Kidney (tissue), 14 donors: ENCODE measurements around the gene PDE4D. TPM values are rescaled to one million over a fixed set of nuclear protein-coding genes. Genes with fewer than 3 reads are reported as not detected.
"Not testable (repeated sequence)": the region's sequence is repeated elsewhere in the genome, so short reads cannot be mapped to it uniquely, and the experiment has no call there.

Experiments used
- DNase-seq, 5 donors: peaks; one replicate each; pipeline ENCODE4 v3.0.0-alpha.2; 2013 to 2020
- FAIRE-seq: peaks from 2 replicates; lab custom pipeline; 2012; peaks lifted over from hg19 to GRCh38; lab: Jason Lieb, UNC
- H3K27ac ChIP-seq, 2 donors: one replicate each; pipeline ENCODE4 v1.7.0; 2013; ENCODE audit warnings: low read depth in 2 of 2, low read length in 2 of 2, inconsistent platforms in 1 of 2
- H3K27me3 ChIP-seq: one replicate; pipeline ENCODE4 v1.7.1; 2013; ENCODE audit warnings: low read length, inconsistent platforms; ENCODE audit not compliant: control insufficient read depth, insufficient read depth
- H3K36me3 ChIP-seq, 3 donors: one replicate each; pipeline versions ENCODE4 v1.7.0 to v1.7.1; 2013; ENCODE audit warnings: low read length in 3 of 3, control low read depth in 1 of 3, inconsistent platforms in 1 of 3; ENCODE audit not compliant: insufficient read depth in 3 of 3, control insufficient read depth in 2 of 3
- H3K4me1 ChIP-seq, 3 donors: one replicate each; pipeline versions ENCODE4 v1.7.0 to v1.7.1; 2013; ENCODE audit warnings: low read length in 3 of 3, inconsistent platforms in 1 of 3, low read depth in 1 of 3; ENCODE audit not compliant: control insufficient read depth in 2 of 3, insufficient read depth in 2 of 3
- H3K4me3 ChIP-seq, 3 donors: one replicate each; pipeline versions ENCODE4 v1.7.0 to v1.8.1; 2013; ENCODE audit warnings: low read length in 3 of 3, control low read depth in 1 of 3, inconsistent platforms in 1 of 3
- H3K9ac ChIP-seq, 3 donors: one replicate each; pipeline versions ENCODE4 v1.7.0 to v1.7.1; 2013; ENCODE audit warnings: low read length in 3 of 3, control low read depth in 1 of 3, inconsistent platforms in 1 of 3
- H3K9me3 ChIP-seq, 3 donors: one replicate each; pipeline versions ENCODE4 v1.7.0 to v1.7.1; 2013; ENCODE audit warnings: low read length in 3 of 3, control low read depth in 1 of 3, inconsistent platforms in 1 of 3; ENCODE audit not compliant: control insufficient read depth in 2 of 3, insufficient read depth in 1 of 3
- intact Hi-C: fragments of 100-400 bp; cut with DNase I; formaldehyde crosslinking; loops from one replicate; pipeline ENCODE4 v1.11.1; 2022
- polyA plus RNA-seq: library from polyadenylated mRNA; stranded (reverse); fragments of 350-450 nt; fragmentation: Illumina TruSeq; extraction: RNeasy Lipid Tissue Mini Kit (QIAGEN cat#74804); gene quantifications from one replicate; pipeline ENCODE4 v1.2.3, GENCODE V29; 2014; ENCODE audit warnings: low read depth, low replicate concordance; ENCODE audit not compliant: insufficient read depth
- total RNA-seq: library from RNA; stranded (reverse); fragmentation: NEBNext Ultra II Directional; extraction: Animal tissue kit (Norgen Biotek cat#: 25700); gene quantifications from one replicate; pipeline ENCODE4 v1.2.1, GENCODE V29; 2021
- TF ChIP-seq, protein P1 (sequence below): IDR thresholded peaks from 3 replicates; pipeline ENCODE4 v1.5.1; 2012; ENCODE audit warnings: mild to moderate bottlenecking, moderate library complexity, borderline replicate concordance; ENCODE audit not compliant: insufficient read depth; ENCODE audit errors: extremely low read depth
- donor health status: control.
- donor health status: control.
- donor health status: control.
- donor health status: control.
- donor health status: control.
- donor health status: DM: yes; HTN: yes; CAD: no.
- donor health status: Normal renal cell carcinoma (clear cell type).

PDE4D gene
- total and polyA plus RNA-seq, 2 donors from 2014 or later = 9.2 to 78.9 TPM

DNA sequence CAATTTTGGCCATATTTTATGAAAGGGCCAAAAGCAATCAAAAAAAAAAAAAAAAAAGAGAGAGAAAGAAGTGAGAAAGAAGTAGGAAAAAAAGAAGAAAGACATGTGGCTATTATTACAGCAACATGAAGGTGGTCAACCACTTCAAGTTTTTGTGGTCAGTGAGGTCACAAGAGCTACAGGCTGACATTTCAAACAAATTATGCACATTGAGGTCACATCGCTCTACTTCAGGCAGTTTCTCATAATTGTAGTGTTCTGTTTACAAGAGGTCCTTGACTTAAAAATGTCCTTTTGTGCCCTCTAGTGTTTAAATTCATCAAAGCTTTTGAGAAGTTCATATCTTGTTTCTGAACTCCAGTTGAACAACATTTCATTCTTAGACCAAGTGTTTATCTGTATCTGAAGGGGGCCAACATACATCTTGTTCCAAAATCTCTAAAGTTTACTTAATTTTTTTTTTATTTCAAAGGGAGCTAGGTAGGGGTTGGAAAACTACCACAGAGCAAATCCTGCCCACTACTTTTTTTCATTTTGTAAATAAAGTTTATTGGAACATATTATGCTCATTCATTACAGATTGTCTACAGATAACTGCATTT, 513.1 kb downstream of the PDE4D start:
- DNase-seq = peak in 2 of 5 donors; percentile 77 to 78

DNA sequence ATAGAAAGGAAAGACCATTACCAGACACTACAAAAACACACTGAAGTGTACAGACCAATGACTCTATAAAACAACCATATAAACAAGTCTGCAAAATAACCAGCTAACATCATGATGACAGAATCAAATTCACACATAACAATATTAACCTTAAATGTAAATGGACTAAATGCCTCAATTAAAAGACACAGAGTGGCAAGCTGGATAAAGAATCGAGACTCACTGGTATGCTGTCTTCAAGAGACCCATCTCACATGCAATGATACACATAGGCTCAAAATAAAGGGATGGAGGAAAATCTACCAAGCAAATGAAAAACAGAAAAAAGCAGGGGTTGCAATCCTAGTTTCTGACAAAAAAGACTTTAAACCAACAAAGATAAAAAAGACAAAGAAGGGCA, 519.5 kb downstream of the PDE4D start:
- DNase-seq, H3K9ac ChIP-seq, H3K36me3 ChIP-seq, H3K4me1 ChIP-seq, H3K27me3 ChIP-seq, intact Hi-C loops, H3K4me3 ChIP-seq, H3K9me3 ChIP-seq, FAIRE-seq, H3K27ac ChIP-seq: not testable (repeated sequence)

More for the DNA sequence above, 513.1 kb downstream of the PDE4D start:
- intact Hi-C loops = loop anchor here (5.0 to 10.0 kb wide), 2 partner anchors 193 to 414 kb away; no protein-coding TSS in a partner anchor
- Histone ChIP-seq H3K27me3 (no peaks in the 10 kb centered on the region), H3K4me1 (no peaks in the 10 kb centered on the region), H3K36me3 (no peaks in the 10 kb centered on the region), H3K9me3 (no peaks in the 10 kb centered on the region), H3K4me3 (no peak overlapping the region), H3K9ac (no peak overlapping the region), H3K27ac (no peak overlapping the region)
- peak; percentile 98 for FAIRE-seq
- TF ChIP-seq, protein P1, sequence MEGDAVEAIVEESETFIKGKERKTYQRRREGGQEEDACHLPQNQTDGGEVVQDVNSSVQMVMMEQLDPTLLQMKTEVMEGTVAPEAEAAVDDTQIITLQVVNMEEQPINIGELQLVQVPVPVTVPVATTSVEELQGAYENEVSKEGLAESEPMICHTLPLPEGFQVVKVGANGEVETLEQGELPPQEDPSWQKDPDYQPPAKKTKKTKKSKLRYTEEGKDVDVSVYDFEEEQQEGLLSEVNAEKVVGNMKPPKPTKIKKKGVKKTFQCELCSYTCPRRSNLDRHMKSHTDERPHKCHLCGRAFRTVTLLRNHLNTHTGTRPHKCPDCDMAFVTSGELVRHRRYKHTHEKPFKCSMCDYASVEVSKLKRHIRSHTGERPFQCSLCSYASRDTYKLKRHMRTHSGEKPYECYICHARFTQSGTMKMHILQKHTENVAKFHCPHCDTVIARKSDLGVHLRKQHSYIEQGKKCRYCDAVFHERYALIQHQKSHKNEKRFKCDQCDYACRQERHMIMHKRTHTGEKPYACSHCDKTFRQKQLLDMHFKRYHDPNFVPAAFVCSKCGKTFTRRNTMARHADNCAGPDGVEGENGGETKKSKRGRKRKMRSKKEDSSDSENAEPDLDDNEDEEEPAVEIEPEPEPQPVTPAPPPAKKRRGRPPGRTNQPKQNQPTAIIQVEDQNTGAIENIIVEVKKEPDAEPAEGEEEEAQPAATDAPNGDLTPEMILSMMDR = peak; percentile 60

DNA sequence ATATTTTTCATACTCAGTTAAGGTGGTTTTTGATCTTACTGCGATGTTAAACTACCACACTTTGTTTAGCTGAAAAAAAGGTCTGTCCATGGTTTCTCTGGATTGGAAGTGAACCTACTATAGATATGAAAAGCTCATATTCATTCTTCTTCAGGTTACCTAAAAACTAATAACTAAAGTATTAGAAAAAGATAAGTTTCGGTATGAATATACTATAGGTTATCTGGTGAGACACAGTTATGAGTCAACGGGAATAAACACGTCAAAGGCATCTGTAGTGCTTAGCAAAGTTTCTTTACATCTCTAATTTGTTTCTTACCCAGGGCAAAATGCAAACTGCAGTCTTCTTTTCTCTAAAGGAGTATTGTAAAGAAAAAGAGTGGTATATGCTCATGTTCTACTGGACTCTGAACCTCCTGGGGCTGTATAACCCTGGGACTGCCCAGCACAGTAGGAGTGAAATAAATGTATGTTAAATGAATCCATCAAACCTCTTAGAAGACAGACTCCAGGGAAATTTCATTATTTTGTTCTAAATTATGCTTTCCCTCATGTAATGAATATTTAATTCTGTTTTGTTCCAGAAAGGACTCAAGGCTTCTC, 521.9 kb downstream of the PDE4D start:
- Histone ChIP-seq H3K36me3 (no peaks in the 10 kb centered on the region), H3K4me1 (no peaks in the 10 kb centered on the region), H3K27ac (no peak overlapping the region), H3K27me3 (no peaks in the 10 kb centered on the region), H3K9me3 (peaks cover 0 to 8% (median 0%) of the 10 kb centered on the region in 3 donors), H3K4me3 (no peak overlapping the region), H3K9ac (no peak overlapping the region)
- intact Hi-C loops = no loop called here
- DNase-seq (no peak), FAIRE-seq (no peak)
- TF ChIP-seq, protein P1 = no peak

DNA sequence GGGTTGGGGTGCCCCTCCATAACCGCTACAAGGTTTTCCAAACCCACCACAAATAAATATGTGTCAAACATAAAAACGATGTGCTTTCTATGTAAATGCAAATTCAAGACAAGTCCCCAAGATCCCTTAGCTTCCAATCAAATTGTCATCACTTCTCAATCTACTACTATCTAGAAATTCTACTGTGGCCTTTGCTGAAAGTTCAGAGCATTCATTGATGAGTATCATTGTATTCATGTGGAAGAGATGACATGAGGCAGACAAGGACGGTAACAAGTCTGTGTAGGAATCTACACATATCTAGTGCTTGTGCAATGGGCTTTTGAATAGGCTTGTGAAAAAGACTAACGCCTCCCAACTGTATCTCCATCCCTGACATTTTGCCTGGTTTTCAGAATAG, 524.6 kb downstream of the PDE4D start:
- no peaks in the 10 kb centered on the region for H3K27me3 ChIP-seq
- H3K4me1 ChIP-seq = no peaks in the 10 kb centered on the region
- no peak for FAIRE-seq
- DNase-seq = no peak
- no peak overlapping the region for H3K4me3 ChIP-seq
- no peak overlapping the region for H3K27ac ChIP-seq
- no peaks in the 10 kb centered on the region for H3K36me3 ChIP-seq
- TF ChIP-seq, protein P1 = no peak
- no peak overlapping the region for H3K9ac ChIP-seq
- intact Hi-C loops = no loop called here
- peaks cover 0 to 7% (median 0%) of the 10 kb centered on the region in 3 donors for H3K9me3 ChIP-seq
